ENCODE results near the gene SERPINB1.

SERPINB1 gene

GRCh38 chr6:2844008-2844407, 2.3 kb upstream of the SERPINB1 start:
- FAIRE-seq: no peak

DNA sequence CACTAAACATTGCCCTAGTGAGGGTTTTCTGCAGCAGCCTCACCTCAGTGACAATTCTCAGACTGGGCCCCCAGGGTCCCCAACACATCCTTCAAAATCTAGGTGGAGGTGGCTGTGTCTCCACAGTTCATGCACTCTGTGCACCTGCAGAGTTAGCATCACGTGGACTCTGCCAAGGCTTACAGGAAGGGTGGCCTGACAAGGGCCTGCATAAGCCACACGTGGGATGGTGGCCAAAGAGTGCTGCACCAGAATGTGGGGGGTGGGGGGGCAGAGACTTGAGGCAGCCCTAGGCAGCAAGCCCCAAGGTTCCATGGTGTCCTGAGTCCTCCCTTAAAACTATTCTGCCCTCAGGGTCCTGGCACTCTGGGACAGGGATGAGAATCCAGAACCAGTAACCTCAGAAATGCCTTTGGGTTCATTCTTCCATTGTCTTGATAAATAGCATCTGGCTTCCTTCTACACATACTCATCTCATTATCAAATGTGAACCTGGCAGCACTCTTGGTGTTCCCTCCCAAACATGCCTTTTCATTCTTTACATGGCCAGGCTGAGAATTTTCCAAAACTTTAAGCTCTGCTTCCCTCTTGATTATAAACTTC, 1.6 kb upstream of the SERPINB1 start:
- FAIRE-seq: no peak

DNA sequence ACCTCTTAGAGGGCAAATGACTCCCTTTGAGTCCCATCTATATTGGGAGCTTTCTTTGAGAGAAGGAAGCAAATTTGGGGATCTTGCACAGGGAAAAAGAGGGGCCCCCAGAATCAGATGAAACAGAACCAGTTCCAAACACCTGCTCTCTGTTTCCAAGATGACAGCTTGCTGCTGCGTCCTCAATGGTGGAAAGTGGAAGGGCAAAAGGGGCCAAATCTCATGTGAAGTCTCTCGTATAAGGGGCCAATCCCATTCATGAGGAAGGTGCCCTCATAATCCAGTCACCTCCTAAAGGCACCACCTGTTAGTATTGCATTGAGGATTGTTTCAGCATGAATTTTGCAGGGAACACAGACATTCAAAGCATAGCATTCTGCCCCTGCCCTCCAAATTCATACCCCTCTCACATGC, 483 bp upstream of the SERPINB1 start:
- FAIRE-seq: no peak

DNA sequence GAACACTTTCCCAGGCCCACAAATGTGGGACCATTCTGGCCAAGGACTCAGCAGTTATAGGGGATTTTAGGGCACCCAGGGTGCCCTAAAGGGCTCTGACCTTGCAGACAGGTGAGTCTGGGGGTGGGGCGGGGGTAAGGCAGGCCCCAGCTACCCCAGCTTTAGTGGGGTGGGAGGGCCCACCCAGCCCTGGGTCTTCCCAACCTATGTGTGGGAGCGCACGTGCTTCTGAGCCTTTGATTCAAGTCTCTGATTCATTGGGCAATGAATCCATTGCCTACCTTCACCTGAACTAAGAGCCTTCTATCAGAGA, 958 bp downstream of the SERPINB1 start:
- FAIRE-seq: no peak

GRCh38 chr6:2839982-2840748, 1.5 kb downstream of the SERPINB1 start:
- FAIRE-seq: no peak

- no peak for FAIRE-seq
These were observed 2.3 kb downstream of the SERPINB1 start for GRCh38 chr6:2839195-2839981.

GRCh38 chr6:2838251-2838650, 3.4 kb downstream of the SERPINB1 start:
- no peak for FAIRE-seq

DNA sequence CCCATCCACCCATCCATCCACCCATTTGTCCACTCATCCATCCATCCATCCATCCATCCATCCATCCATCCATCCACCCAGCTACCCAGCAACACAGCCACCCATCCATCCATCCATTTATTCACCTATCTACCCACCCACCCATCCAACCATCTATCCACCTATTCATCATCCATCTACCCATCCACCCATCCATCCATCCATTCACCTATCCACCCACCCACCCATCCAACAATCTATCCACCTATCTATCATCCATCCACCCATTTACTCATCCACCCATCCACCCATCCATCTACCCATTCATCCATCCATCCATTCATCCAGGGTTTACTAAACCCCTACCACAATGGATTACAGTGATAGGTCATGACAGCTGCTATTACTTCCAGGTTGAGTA, 7.4 kb downstream of the SERPINB1 start:
- FAIRE-seq: no peak

DNA sequence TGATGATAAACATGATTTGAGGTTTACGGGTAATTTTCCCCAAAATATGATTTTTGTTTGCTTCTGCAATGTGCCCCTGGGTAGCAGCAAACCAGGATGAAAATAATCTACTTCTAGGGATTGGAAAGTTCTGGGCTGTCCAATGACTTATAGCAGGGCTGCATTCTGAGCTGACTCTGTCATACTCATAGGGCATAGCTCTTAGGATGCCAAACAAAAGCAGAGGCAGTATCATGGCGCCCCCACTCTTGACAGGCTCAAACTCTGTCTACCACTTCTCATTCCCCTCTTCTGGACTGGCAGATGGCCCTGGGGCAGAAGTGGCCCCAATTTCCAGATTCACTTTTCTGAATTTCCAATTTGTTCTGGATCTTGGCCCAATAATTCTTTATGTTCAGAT, 10.3 kb downstream of the SERPINB1 start:
- FAIRE-seq: no peak

GRCh38 chr6:2830183-2830582, 11.5 kb downstream of the SERPINB1 start:
- no peak for FAIRE-seq

DNA sequence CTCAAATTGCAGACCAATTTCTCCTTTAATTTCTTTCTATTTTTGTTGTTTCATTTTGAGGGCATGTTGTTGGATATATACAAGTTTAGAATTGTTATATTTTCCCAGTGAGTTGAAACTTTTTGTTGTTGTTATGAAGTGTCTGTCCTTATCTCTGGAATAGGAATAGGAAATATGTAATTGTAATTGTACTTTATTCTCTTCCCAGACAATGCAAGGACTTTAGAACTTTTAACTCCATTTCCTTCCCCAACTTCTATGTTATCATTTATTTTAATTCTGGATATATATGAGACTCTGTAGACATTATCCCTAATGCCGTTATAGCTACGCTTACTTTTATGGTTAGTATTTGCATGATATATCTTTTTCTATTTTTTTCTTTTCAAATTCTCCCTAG, 12.4 kb downstream of the SERPINB1 start:
- FAIRE-seq: no peak

DNA sequence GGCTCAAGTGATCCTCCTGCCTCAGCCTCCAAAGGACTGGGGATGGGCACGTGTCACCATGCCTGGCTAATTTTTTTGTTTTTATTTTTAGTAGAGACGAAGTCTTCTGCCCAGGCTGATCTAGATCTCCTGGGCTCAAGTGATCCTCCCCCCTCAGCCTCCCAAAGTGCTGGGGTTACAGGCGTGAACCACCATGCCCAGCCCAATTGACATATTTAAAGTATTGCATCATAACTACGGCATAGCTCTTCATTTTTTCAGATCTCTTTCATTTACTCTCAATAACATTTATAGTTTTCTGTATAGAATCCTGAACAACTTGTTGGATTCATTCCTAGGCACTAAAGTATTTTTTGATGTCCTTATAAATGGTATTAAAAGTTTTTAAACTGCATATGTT, 13.0 kb downstream of the SERPINB1 start:
- FAIRE-seq: no peak

- no peak for FAIRE-seq
These were observed 14.5 kb downstream of the SERPINB1 start for GRCh38 chr6:2827142-2827541.

DNA sequence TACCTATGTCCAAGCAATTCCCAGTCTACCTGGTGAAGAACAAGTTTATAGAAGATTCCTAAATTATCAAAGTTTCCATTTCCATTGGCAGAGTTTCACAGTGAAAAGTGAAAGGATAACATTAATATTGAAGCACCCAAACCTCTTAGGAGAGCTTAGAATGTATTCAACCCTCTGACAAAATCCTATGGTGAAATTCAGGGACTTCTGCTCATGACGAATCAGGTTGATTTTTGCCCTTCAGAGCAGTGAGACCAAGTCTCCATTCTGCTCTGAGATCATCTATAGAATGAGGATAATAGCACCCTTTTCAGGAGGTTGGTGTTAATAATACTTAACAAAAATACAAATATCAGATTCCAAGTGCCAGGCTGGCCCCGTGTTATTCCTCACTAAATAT, 15.5 kb downstream of the SERPINB1 start:
- FAIRE-seq: no peak

DNA sequence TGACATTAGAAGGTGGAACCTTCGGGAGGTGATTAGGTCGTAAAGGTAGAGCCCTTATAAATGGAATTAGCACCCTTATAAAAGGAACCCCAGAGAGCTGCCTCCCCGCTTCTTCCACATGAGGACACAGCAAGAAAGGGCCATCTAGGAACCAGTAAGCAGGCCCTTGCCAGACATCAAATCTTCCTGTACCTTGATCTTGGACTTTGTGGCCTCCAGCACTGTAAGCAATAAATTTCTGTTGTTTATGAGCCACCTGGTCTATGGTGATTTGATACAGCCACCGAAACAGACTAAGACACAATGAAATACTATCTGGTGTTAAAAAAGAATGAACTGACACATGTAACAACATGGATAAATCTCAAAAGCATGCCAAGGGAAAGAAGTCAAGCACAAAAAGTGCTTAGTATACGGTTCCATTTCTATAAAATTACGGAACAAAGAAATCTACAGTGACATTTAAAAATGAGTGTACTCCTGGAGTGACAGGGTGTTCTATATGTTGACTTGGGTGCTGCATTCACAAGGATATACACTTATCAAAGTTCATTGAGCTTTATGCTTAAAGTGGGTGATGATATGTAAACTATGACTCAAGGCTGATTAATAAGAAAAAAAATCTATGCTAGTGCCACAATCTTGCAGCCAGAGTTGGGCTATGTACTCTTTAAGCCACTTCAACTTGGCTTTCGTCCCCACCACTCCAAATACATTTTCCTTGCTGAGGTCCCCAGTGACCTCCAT, 18.4 kb downstream of the SERPINB1 start:
- FAIRE-seq: no peak

DNA sequence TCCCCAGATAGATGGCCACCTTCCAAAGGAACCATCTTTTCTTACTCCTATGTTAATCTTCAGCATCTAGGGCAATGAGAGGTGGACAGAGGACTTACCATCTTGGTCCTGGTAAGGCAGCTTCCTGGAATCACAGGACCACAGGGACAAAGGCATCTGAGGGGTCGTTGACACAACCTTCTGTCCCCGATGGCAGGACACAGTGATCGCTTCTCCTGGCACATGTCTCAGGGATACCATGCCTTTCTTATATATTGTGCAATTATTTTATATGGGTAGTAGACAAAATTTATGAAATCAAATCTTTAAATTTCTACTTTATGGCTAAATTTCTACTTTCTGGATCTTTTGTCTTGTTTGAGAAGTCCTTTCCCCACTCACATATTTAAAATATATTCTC, 20.1 kb downstream of the SERPINB1 start:
- FAIRE-seq: no peak

DNA sequence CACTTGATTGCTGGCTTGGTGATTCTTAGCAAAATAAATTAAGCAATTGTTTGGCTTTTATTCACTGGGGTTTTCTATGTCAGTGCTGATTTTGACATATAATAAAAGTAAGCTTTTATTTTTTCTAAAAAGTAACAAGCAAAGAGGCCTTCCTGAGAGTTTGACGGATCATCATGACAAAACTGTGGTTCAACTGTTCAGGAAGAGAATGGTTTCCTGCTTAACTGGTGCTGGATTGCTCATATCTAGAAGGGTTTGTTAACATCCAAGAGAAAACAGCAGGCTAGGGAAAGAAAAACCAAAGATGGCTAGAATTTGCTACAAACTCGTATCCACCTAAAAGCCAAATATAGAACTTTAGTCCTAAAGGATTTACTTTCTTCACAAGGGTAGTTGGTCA, 21.2 kb downstream of the SERPINB1 start:
- no peak for FAIRE-seq

- no peak for FAIRE-seq
These were observed 21.7 kb downstream of the SERPINB1 start for GRCh38 chr6:2819978-2820377.

DNA sequence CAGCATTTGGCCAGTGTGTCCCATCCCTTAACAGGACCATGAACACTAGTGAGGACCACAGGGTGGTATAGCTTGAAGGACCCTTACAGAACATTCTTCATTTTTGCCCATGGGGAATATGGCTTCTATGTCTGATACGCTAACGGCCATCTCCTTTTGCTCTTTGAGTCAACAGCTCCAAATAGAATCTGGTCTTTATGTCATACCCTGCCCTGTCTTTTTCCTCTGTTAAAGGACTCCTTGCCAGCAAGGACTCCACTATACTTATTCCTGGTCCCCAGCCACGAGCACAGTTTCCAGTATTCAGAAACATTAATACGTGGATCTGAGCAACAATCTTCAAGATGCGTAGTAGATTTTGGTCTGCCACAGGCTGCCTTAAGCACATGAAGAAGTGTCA, 22.5 kb downstream of the SERPINB1 start:
- FAIRE-seq: no peak

DNA sequence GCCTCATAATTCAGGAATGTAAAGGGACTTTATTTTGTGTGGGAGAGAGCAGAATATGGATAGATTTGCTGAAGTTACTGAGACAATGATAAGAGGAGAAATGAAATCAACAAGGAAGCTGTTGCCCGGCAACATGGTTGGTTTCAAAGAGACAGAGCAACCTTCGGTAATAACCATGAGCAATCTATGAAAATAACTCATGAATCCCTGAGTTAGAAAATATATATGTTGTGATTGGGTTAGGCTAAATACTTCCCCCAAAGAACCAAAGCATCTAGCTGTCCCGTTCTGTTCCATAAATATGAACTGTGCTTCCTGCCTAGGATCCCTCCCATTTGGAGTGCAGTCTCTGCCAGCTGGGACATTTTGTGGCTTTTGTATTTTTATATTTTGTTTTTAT, 23.1 kb downstream of the SERPINB1 start:
- FAIRE-seq: no peak

DNA sequence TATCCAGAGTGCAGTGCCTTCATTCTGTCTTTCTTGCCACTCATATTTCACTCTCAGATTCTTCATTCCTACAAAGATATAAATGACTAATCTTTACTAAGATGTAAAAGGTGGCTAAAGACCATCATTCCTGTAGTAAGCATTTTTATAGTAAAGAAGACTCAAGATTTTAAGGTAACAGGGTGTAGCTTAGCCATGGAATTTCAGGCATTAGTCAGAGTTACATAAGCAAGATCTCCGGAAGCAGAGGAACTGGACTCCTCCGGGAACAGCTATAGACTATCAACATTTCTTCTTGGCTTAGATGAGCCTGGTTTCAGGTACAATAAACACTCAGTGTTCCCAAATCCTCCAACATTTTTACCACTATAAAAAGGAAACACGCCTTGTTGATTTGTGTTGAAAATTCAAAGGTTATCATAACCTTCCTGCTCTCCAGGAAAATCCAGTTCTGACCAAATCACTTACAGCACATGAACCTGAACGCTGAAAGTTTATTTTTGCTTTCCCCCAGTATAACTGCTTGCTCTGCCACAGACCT, 23.7 kb downstream of the SERPINB1 start:
- FAIRE-seq: no peak

- no peak for FAIRE-seq
These were observed 25.5 kb downstream of the SERPINB1 start for GRCh38 chr6:2816158-2816557.

- no peak for FAIRE-seq
These were observed 29.0 kb downstream of the SERPINB1 start for GRCh38 chr6:2812695-2813094.

All from G401.6 (cell line).